CD4-positive, alpha-beta T cell treated with Interleukin-4 for 1 hour (primary cell): ENCODE measurements around the gene PRRT1B.

Experiments used
- DNase-seq, 2 donors: peaks; one replicate each; pipeline ENCODE4 v3.0.0-alpha.2; 2020 to 2022

The PRRT1B gene

GRCh38 chr9:131554087-131554842 lies 8.9 kb downstream of the PRRT1B start:
- DNase-seq, result no peak

- no peak for DNase-seq
These were observed 9.6 kb downstream of the PRRT1B start for GRCh38 chr9:131554843-131555351.

GRCh38 chr9:131555841-131556673 lies 10.7 kb downstream of the PRRT1B start:
- DNase-seq, result no peak

- no peak for DNase-seq
These were observed 12.7 kb downstream of the PRRT1B start for GRCh38 chr9:131557855-131558548.

- DNase-seq, result peak in 1 of 2 donors; percentile 24
These were observed 14.2 kb downstream of the PRRT1B start for GRCh38 chr9:131559421-131560000.

GRCh38 chr9:131562032-131562959 lies 17.0 kb downstream of the PRRT1B start:
- DNase-seq, result no peak

GRCh38 chr9:131565369-131565768 lies 20.0 kb downstream of the PRRT1B start:
- no peak for DNase-seq

GRCh38 chr9:131566158-131566557 lies 20.8 kb downstream of the PRRT1B start:
- DNase-seq, result no peak

GRCh38 chr9:131567910-131568309 lies 22.6 kb downstream of the PRRT1B start:
- DNase-seq, result no peak

GRCh38 chr9:131574730-131575640 lies 29.7 kb downstream of the PRRT1B start:
- no peak for DNase-seq

- DNase-seq, result no peak
These were observed 30.9 kb downstream of the PRRT1B start for GRCh38 chr9:131575946-131576853.

- DNase-seq, result no peak
These were observed 32.0 kb downstream of the PRRT1B start for GRCh38 chr9:131577005-131578000.

GRCh38 chr9:131578021-131578420 lies 32.7 kb downstream of the PRRT1B start:
- DNase-seq, result no peak

GRCh38 chr9:131578731-131579504 lies 33.6 kb downstream of the PRRT1B start:
- peak; percentile 58 to 63 for DNase-seq

- no peak for DNase-seq
These were observed 34.5 kb downstream of the PRRT1B start for GRCh38 chr9:131579789-131580211.

- no peak for DNase-seq
These were observed 35.0 kb downstream of the PRRT1B start for GRCh38 chr9:131580358-131580757.

- no peak for DNase-seq
These were observed 36.7 kb downstream of the PRRT1B start for GRCh38 chr9:131582056-131582455.
